ENCODE measurements around the gene ABI3.

The ABI3 gene

DNA sequence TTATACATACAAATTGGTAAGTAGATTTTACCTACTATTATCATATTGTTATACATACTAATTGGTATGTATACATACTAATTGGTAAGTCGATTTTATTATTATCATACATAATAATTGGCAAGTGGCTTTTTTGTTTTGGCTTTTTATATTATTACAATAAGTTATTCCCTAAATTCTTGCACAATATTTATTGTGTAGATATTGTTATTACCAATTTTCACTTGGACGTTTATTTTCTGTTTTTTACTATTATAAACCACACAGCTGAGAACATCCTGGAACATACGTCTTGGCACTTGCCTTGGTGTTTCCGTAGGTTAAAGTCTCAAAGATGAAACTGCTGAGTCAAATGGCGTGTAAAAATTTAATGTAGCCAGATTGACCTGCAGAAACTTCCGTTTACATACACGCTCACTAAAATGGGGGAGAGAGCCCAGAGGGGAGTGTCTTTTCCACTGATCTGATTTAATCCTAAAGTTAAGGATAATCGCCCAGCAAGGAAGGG, 19.0 kb upstream of the ABI3 start:
- in situ Hi-C loops (cut with HindIII; ENCODE audit: low sequenced_read_pairs): no loop called here
- TF ChIP-seq, protein P1, sequence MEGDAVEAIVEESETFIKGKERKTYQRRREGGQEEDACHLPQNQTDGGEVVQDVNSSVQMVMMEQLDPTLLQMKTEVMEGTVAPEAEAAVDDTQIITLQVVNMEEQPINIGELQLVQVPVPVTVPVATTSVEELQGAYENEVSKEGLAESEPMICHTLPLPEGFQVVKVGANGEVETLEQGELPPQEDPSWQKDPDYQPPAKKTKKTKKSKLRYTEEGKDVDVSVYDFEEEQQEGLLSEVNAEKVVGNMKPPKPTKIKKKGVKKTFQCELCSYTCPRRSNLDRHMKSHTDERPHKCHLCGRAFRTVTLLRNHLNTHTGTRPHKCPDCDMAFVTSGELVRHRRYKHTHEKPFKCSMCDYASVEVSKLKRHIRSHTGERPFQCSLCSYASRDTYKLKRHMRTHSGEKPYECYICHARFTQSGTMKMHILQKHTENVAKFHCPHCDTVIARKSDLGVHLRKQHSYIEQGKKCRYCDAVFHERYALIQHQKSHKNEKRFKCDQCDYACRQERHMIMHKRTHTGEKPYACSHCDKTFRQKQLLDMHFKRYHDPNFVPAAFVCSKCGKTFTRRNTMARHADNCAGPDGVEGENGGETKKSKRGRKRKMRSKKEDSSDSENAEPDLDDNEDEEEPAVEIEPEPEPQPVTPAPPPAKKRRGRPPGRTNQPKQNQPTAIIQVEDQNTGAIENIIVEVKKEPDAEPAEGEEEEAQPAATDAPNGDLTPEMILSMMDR (IDR thresholded peaks at IDR 0.05; ENCODE audit: low read depth, low read length, missing control alignments): no peak

DNA sequence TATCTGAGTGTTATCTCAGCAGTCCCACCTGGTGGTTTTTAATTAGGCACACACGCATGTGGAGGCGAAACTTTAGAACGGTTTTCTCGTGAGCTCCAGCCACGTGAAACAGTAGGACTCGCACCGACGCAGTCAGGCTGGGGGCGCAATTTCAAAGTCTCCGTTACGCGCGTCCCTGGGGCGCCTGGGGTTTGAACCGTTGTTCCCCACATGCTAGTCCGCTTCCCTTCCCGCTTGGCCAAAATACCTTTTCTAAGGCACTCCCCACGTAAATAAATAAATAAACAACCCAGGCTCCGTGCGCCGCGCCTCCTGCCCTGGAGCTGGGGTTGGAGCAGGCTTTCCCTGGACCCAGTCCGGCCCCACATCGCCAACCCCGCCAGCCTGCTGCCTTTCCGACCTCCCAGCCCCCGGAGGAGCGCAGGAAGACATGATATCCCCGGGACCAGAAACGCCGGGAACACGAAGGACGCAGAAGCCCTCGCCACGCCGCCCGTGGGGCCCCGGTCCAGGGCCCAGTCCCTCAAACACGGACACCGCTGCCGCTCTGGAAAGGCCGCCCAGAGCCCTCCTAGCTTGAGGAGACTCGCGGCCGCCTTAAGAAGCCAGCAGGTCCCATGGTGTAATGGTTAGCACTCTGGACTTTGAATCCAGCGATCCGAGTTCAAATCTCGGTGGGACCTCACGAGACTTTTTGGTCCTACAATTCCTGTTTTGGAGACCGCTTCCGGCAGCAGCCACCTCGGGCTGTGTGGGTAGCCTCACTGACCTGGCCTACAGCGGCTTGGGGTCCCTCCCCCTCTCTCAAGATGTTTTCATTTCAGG, 18.4 kb upstream of the ABI3 start:
- H3K4me3 ChIP-seq (ENCODE audit: low read depth, low read length): peak overlapping the region; percentile 72
- DNase-seq (ENCODE audit: low read depth): peak; percentile 40
- TF ChIP-seq, protein P1 (IDR thresholded peaks at IDR 0.05; ENCODE audit: low read depth, low read length, missing control alignments): peak; percentile 25
- in situ Hi-C loops (cut with HindIII; ENCODE audit: low sequenced_read_pairs): no loop called here

More for the DNA sequence above, 19.0 kb upstream of the ABI3 start:
- peak; percentile 9 for DNase-seq (ENCODE audit: low read depth)
- H3K4me3 ChIP-seq (ENCODE audit: low read depth, low read length): peak overlapping the region; percentile 72

DNA sequence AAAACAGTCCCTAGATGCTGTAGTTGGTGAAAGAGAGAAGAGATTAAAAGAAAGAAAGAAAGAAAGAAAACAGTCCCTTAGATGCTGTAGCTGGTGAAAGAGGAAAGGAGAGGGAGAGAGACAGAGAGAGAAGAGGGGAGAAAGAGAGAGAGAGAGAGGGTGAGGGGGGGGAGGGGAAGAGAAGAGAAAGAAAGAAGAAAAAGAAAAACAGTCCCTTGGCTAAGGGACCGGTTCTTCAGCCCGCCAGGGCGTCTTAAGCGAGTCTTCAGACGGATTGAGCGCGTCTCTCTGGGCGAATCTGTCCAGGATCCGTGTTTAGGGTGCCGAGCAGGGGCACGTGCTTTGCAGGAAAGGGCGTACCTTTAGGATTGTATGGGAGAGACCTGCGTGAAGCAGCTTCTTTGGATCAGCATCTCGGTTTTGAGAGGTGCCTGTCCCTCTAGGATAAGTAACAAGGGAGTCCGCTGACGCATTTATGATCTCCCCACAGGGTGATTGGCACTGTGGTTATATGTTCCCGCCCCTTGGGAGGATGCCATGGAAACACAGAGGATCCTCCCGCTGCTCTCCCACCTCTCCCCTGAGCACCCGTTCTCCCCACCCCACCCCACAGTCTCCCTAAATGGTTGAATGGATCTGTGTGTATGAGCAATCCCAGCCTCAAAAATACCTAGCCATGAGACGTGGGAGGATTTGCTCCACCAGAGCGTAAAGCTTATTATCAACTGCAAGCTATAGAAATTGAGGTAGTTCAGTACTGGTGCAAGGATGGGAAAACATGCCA, 16.8 kb upstream of the ABI3 start:
- in situ Hi-C loops (cut with HindIII; ENCODE audit: low sequenced_read_pairs): no loop called here
- H3K4me3 ChIP-seq (ENCODE audit: low read depth, low read length): peak overlapping the region; percentile 72
- TF ChIP-seq, protein P1 (IDR thresholded peaks at IDR 0.05; ENCODE audit: low read depth, low read length, missing control alignments): no peak
- peak; percentile 24 for DNase-seq (ENCODE audit: low read depth)

DNA sequence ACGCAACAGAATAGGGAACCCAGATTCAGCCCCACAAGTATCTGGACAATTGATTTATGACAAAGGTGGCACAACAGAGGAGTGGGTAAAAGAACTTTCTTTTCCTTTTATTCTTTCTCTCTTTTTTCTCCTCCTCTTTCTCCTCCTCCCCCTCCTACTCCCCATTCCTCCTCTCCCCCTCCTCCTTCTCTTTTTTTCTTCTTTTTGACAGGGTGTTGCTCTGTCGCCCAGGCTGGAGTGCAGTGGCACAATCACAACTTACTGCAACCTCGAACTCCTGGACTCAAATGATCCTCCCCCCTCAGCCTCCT, 16.3 kb upstream of the ABI3 start:
- DNase-seq (ENCODE audit: low read depth): no peak
- TF ChIP-seq, protein P1 (IDR thresholded peaks at IDR 0.05; ENCODE audit: low read depth, low read length, missing control alignments): no peak
- no peak overlapping the region for H3K4me3 ChIP-seq (ENCODE audit: low read depth, low read length)
- in situ Hi-C loops (cut with HindIII; ENCODE audit: low sequenced_read_pairs): no loop called here

DNA sequence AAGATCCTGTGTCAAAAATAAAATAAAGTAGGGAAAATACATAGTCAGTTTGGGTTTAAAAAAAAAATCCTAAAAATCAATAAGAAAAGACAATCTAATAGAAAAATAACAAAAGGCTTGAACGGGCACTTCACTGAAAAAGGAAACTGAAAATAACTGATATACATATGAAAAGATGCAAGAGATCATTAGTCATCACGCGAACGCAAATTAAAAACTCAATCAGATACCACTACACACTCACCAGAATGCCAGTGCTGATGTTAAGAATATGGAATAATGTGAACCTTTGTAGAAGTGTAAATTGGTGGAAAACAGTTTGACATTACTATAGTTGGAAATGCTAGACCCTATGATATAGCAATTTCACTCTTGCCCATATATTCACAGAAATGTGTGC, 14.8 kb upstream of the ABI3 start:
- no peak overlapping the region for H3K4me3 ChIP-seq (ENCODE audit: low read depth, low read length)
- in situ Hi-C loops (cut with HindIII; ENCODE audit: low sequenced_read_pairs): no loop called here
- no peak for DNase-seq (ENCODE audit: low read depth)
- TF ChIP-seq, protein P1 (IDR thresholded peaks at IDR 0.05; ENCODE audit: low read depth, low read length, missing control alignments): no peak

DNA sequence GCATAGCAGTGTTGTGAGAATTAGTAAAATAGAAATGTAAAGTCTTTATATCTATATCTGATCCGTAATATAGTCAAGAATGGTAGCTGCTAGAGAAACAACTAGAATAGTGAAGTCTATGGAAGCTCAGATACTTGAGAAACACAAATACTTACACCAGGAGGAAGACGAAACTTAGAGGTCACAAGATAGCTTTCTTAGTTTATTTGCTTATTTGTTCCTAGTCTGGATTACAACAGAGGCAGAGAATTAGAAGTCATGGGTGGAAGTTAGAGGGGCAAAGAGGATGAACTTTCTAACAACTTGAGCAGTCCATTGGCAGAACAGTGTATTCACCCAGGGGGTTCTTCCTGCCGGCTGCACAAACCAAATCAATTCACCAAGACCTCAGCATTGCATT, 14.0 kb upstream of the ABI3 start:
- TF ChIP-seq, protein P1 (IDR thresholded peaks at IDR 0.05; ENCODE audit: low read depth, low read length, missing control alignments): no peak
- no peak overlapping the region for H3K4me3 ChIP-seq (ENCODE audit: low read depth, low read length)
- DNase-seq (ENCODE audit: low read depth): no peak
- in situ Hi-C loops (cut with HindIII; ENCODE audit: low sequenced_read_pairs): no loop called here
